ENCODE data around the gene TBC1D14.
A peak's percentile ranks its signal among the peaks of the same experiment; 100 is the strongest.

The TBC1D14 gene

GRCh38 chr4:7045553-7045952 is 135.9 kb downstream of the TBC1D14 start:
- no peak for DNase-seq

- no peak for DNase-seq
These were observed 136.6 kb downstream of the TBC1D14 start for GRCh38 chr4:7045961-7046921.

DNA sequence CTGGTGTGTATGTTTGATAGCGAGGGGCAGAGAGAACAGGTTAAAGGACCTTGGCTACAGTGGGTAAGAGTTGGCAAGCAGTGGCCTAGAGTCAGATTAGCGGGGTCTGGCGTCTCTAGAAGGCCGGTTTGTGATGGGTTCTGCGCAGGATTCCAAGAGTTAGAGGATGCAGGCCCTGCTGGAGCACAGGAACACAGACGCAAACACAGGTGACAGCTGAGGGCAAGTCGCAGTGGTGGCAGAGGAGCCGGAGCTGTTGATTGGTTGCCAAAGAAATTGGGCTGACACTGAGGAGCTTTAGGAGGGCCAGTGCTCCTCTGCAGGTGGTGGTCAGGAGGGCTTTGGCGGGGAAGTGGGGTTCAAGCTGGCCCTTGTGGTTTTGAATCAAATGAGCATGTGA is 137.3 kb downstream of the TBC1D14 start:
- no peak for DNase-seq

GRCh38 chr4:7048642-7049041 is 139.0 kb downstream of the TBC1D14 start:
- DNase-seq, result no peak

DNA sequence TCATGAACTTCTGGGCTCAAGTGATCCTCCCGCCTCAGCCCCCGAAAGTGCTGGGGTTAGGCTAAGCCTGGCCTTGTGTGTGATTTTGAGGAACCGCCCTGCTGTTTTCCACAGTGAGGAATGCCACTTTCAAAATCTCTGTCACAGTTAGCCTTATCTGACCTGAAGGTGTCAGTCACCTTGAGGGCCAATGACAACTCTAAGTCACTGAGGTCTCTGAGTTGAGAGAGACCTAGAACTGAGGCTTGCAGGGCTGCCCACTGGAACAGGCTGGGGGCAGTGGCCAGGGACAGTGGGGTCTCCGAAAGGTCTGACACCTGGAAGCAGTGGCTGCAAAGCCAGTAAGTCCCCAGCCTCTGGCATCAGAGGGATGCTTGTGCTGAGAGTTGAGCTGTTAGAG is 139.7 kb downstream of the TBC1D14 start:
- DNase-seq, result no peak

GRCh38 chr4:7049739-7050138 is 140.1 kb downstream of the TBC1D14 start:
- no peak for DNase-seq

DNA sequence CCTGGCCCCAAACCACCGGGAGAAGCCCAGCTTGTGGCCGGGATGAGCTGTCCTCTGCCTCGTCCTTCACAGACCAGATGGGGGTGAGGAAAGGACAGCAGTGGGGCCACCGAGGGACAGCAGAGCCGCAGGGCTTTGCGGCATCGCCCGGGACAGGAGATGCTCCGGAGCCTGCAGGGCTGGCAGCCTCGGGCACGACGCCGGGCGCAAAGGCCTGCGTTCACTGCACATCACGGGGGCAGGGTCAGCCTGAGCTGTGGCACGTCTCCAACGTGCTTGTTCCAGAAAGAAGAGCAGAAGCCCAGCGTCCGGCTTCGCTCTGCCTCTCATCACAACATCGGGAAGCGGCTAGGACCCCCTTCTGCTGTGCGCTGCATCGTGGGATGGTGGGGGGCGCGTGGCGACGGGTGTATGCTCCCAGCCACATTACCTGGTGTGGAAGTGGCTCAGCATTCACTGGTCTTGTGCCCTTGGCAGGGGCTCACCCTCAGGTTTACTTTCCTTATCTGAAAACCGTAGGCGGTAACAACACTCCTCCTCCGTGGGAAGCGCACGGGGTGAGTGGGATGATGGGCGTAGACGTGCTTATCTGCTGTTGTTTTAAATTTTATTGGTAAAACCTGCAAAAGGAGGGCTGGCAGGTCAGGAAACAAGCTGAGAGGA is 141.0 kb downstream of the TBC1D14 start:
- no peak for DNase-seq

DNA sequence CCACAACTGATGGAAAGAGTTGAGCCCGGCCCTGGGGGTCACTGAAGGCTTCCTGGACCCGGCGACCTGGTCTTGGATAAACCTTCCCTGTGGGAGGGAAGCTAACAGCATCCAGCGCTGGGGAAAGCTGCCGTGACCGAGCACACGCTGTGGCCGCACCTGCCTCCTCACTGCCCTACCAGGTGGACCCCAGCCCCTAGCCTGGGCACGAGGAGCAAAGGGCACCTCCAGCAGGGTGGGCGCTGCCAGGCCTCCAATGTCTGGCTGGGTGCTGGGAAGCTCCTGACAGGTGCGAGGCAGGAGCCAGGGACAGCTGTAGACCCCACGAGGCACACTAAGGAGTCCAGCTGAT is 141.5 kb downstream of the TBC1D14 start:
- DNase-seq, result no peak

- DNase-seq, result no peak
These were observed 142.3 kb downstream of the TBC1D14 start for GRCh38 chr4:7051905-7052304.

DNA sequence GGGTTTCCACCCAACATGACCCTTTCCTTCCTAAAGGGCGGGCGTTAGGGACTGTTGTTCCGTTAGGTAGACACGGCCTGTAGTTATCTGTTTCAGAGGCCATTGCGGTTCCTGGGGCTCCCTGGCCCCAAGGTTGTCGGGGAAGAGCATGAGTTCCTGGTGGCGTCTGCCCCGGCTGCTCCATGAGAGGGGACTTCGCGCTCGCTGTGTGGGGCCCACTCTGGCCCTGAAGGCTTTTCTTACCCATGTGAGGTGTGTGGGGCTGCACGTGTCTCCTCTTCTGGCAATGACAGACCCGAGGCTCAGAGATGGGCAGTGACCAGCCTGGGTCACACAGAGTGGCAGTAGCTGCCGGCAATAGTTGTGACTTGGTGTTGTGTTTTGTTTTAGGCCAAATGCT is 142.7 kb downstream of the TBC1D14 start:
- DNase-seq, result no peak

- DNase-seq, result peak; percentile 44 to 73 (median 62)
These were observed 143.5 kb downstream of the TBC1D14 start for GRCh38 chr4:7052923-7053715.

DNA sequence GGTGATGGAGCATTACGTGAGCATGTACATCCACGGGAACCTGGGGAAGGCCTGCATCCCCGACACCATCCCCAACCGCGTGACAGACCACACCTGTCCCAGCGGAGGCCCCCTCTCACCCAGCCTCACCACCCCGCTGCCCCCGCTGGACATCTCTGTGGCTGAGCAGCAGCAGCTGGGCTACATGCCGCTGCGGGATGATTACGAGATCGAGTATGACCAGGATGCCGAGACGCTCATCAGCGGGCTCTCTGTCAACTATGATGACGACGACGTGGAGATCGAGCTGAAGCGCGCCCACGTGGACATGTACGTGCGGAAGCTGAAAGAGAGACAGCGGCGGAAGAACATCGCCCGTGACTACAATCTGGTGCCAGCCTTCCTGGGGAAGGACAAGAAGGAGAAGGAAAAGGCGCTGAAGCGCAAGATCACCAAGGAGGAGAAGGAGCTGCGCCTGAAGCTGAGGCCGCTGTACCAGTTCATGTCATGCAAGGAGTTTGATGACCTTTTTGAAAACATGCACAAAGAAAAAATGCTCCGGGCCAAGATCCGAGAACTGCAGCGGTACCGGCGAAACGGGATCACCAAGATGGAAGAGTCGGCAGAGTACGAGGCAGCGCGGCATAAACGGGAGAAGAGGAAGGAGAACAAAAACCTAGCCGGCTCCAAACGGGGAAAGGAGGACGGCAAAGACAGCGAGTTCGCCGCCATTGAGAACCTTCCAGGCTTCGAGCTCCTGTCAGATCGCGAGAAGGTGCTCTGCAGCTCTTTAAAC is 144.7 kb downstream of the TBC1D14 start:
- no peak for DNase-seq

DNA sequence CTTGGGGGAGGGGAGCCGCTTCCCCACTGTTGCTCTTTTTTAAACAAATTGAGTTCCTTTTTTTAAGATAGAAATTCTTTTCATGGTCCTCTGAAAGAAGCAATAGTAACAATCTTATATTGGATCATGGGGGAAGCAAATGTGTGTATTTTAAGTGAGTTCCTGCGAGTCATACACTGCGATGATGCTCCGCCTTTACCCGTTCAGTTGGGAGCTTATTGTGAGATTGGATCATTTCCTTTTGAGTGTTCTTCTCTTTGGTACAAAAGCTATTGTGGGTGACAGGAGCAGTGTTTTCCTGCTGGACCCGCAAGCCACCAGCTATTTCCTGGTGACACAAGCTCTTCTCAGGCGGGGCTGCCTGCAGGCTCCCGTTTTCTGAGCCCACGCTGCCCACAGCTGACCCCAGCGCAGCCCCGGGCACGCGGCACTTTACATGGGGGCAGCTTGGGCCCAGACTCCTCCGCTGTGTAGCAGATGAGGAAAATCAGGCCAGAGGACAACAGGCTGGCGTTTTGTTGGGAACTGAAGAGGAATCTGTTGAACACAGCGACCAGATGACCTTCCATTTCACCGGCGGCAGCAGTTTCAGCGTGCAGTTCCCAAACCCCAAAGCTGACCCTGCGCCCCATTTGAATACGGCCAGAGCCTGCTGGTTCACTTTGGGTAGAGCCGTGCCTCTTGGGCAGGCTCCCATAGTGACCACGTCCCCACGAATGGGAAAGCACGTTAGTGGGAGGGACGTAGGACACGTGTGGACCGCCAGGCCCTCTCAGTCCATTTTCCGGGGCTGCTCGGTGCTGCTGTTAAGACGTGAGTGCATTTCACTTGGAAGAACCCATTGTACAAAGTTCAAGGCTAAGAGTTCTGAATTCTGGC is 145.7 kb downstream of the TBC1D14 start:
- no peak for DNase-seq

DNA sequence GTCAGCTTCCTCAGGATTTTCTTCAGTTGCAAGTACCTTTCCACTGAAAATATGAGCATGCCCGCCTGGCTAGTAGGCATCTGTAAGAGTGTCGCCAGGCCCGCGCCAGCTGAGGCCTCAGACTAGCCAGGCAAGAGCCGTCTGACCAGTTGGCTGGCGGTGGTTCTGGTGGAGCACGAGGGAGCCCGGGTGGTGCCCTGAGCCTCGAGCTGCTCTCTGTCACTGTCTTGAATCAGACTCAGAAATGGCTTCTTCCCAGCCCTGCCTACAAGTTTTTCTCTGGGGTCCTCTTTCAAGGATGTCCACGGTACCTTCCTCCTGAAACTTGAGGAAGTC is 146.3 kb downstream of the TBC1D14 start:
- no peak for DNase-seq

- DNase-seq, result no peak
These were observed 149.2 kb downstream of the TBC1D14 start for GRCh38 chr4:7058792-7059191.

DNA sequence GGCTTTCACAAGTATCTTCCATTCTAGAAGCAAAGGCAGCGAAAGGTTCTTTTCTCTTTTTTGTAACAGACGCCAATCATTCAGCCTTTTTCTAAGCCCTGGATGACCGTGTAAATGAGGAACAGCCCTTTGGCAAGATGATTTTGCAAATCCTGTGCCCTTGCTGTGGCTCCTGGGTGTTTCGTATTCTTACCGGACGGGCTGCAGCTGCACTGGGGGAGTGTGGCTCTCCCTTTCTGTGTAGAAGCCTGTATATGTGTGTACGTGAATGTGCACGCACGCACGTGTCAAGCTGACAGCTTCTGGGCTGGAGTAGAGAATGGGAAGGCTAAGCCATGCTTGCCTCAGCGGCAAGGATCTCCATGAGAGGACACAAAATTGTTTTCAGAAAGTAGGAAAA is 150.0 kb downstream of the TBC1D14 start:
- peak; percentile 61 to 77 (median 74) for DNase-seq

GRCh38 chr4:7060346-7061150 is 150.9 kb downstream of the TBC1D14 start:
- DNase-seq, result peak; percentile 67 to 83 (median 72)

DNA sequence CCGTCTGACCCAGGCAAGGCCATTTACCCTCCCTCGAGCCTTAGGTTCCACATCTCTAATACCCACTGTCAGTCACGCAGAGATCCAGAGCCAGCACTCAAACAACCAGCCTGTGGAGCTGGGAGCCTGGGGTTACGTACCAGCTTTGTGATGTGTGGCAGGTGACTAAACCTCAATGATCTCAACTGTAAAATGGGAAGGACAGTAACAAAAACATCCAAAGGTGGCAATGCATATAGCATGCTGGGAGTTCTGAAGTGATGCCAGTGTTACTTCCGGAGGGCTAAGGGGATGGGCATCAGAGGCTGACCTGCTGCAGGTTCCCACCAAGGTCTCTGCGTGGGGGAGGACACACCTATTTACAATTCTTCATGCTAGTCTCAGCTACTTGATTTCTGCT is 152.2 kb downstream of the TBC1D14 start:
- no peak for DNase-seq

- DNase-seq, result no peak
These were observed 153.2 kb downstream of the TBC1D14 start for GRCh38 chr4:7062816-7063215.

DNA sequence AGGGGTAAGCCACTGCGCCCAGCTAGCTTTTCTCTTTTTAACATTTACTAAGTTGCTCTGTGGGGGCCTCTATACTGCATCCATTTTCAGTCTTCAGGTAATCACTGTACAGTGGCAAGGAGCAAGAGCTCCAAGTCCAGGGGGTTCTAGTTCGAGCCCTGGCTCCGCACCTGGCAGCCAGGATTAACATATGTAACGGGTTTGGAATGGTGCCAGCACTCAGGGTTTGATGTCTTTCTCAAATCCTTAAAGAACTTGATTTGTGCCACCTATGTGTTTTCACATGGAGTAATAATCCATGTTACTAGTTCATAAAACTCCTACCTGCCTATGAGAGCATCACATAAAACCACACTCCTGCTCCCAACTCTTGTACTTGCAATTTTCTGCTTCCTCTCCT is 153.7 kb downstream of the TBC1D14 start:
- no peak for DNase-seq

DNA sequence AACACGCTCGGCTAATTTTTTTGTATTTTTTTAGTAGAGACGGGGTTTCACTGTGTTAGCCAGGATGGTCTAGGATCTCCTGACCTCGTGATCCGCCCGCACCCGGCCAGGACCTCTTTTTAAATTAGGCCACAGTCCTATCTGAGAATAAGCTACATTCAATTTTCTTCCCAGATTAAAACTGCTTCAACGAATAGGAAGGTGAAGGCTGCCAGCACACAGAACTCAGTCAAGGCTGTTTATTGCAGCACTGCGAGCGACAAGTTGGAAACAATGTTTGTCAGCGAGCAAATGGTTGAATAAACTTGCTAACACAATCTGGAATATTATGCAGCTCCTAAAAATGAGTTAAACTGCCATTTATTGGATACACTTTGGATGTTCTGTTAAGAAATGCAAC is 156.4 kb downstream of the TBC1D14 start:
- no peak for DNase-seq

All from suppressor macrophage (primary cell).